ENCODE results near the gene CASTOR1. TPM values are rescaled to one million over a fixed set of nuclear protein-coding genes. Genes with fewer than 3 reads are reported as not detected.
A peak's percentile ranks its signal among the peaks of the same experiment; 100 is the strongest.

Gene CASTOR1
- total and polyA plus RNA-seq, 7 donors = 5.3 to 15.0 (median 9.2) TPM; not detected in 1

DNA sequence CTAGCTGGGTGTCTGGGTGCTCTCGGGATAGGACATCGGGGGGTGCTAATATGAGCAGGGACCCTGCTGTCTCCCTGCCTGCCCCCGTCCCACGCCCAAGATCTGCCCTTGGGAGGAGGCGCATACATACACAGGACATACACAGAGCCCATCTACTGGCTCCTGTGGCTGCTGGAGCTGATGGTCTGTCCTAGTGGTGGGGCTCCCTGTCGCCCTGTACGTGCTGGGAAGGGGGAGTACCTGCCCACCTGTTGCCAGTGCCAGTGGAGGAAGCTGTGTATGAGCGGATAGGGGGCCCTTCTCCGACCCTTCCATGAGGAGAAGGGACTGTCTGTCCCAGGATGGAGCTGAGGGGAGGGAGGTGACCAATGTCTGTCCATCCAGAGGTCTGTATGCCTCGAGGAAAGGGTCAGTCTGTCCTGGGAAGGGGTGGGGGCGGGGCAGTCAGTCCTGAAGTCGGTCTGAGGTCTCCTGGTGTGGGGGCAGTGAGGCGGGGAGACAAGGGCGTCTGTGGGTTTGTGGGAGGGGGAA, 36.5 kb upstream of the CASTOR1 start:
- no peak for DNase-seq
- intact Hi-C loops (cut with DNase I) = loop anchor here (1.0 to 2.0 kb wide), 3 partner anchors 31 to 61 kb away; partner anchors contain the start of genes CCDC157, RNF215 and SF3A1

DNA sequence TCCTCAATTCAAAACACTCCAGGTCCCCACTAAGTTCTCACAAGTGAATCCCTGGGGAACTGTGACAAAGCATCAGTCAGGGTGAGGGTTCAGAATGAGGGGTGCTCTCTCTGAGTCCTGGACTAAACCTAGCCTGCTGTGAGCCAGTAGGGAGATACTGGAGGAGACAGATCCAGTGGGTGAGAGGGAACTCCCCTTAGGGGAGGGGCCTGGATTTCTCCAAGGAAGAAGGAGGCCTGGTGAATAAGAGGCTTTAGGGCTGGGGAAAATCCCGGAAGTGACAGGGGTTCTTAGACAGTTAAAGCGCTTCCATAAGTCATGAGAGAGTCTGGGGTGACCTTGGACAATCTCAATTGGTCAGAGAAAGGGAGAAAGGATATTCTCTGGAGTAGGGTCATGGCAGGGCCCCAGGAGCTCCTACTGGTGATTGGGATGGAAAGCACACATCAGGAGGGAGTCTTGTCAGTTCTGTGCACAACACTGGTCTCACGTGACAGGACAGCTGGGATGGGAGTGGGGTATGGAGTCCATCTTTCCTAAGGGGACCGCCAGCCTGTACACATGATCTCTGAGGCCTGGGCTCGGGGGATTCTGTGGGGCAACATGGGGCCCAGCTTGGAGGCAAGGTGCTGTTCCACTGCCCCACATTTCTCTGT, 35.9 kb upstream of the CASTOR1 start:
- peak overlapping the region; percentile 91 to 98 (median 92) for H3K27ac ChIP-seq
- intact Hi-C loops (cut with DNase I) = loop anchor here (2.0 kb wide), 1 partner anchor 62 kb away; the partner anchor contains the start of gene RNF215

More for the DNA sequence above, 36.5 kb upstream of the CASTOR1 start:
- WGBS, 2 donors = 27 to 39% methylated on average over 14 of the region's 14 CpGs
- Histone ChIP-seq H3K27me3 (no peaks in the 10 kb centered on the region), H3K27ac (peak overlapping the region; percentile 91 to 98 (median 92)), H3K9me3 (no peaks in the 10 kb centered on the region), H3K36me3 (peaks cover 0 to 12% (median 0%) of the 10 kb centered on the region in 4 donors), H3K4me1 (peaks cover 0 to 59% (median 54%) of the 10 kb centered on the region in 4 donors), H3K4me3 (peak overlapping the region; percentile 83 to 100 (median 96))
- TF ChIP-seq POLR2A (IDR thresholded peaks at IDR 0.05) (no peak), EP300 (IDR thresholded peaks at IDR 0.05) (no peak), POLR2AphosphoS5 (IDR thresholded peaks at IDR 0.05) (no peak)
- TF ChIP-seq, protein P1, sequence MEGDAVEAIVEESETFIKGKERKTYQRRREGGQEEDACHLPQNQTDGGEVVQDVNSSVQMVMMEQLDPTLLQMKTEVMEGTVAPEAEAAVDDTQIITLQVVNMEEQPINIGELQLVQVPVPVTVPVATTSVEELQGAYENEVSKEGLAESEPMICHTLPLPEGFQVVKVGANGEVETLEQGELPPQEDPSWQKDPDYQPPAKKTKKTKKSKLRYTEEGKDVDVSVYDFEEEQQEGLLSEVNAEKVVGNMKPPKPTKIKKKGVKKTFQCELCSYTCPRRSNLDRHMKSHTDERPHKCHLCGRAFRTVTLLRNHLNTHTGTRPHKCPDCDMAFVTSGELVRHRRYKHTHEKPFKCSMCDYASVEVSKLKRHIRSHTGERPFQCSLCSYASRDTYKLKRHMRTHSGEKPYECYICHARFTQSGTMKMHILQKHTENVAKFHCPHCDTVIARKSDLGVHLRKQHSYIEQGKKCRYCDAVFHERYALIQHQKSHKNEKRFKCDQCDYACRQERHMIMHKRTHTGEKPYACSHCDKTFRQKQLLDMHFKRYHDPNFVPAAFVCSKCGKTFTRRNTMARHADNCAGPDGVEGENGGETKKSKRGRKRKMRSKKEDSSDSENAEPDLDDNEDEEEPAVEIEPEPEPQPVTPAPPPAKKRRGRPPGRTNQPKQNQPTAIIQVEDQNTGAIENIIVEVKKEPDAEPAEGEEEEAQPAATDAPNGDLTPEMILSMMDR (IDR thresholded peaks at IDR 0.05) = no peak

DNA sequence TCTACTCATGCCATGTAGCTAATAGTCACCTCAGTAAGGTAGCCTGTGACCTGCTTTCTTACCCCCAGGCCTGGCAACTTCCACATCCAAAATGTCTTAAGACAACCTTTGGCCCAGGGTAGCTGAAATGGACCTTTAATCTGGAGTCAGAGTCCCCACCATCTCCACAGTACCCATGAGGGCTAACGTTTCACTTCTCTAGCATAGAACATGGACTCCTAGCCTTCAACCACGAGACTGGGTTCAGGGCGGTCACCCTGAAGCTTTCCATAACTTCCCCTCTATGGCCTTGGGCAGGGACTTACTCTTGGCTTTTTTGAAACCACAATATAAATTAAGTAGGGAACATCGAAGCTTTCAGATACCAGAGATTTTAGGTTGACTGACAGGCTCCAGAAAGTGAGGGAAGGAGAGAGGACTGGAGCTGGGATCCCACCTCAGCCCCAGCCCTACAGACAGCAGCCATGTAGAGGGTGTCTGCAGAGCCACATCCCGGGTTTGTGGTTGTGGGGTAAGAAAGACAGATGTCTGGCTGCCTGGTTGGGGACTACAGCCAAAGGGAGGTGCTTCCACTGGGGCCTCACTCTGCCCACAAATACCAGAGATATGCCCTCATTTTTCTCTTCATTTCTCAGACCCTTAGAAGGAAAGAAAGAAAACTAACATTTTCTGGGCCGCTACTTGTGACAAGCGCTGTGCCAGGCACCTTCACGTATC, 34.9 kb upstream of the CASTOR1 start:
- Histone ChIP-seq H3K9me3 (no peaks in the 10 kb centered on the region), H3K27ac (peak overlapping the region; percentile 91 to 98 (median 92)), H3K36me3 (peaks cover 0 to 12% (median 0%) of the 10 kb centered on the region in 4 donors), H3K4me1 (peaks cover 0 to 75% (median 64%) of the 10 kb centered on the region in 4 donors), H3K4me3 (peak overlapping the region in 3 of 4 donors; percentile 4 to 100 (median 93)), H3K27me3 (no peaks in the 10 kb centered on the region)
- TF ChIP-seq EP300 (IDR thresholded peaks at IDR 0.05) (no peak), POLR2AphosphoS5 (IDR thresholded peaks at IDR 0.05) (no peak)
- DNase-seq = no peak
- 47 to 72% methylated on average over 8 of the region's 8 CpGs for WGBS, 2 donors
- intact Hi-C loops (cut with DNase I) = loop anchor here (2.0 kb wide), 1 partner anchor 63 kb away; the partner anchor contains the start of gene RNF215

More for the DNA sequence above, 35.9 kb upstream of the CASTOR1 start:
- H3K4me1 ChIP-seq = peaks cover 0 to 65% (median 58%) of the 10 kb centered on the region in 4 donors
- peak overlapping the region; percentile 83 to 100 (median 96) for H3K4me3 ChIP-seq
- H3K9me3 ChIP-seq = no peaks in the 10 kb centered on the region
- no peaks in the 10 kb centered on the region for H3K27me3 ChIP-seq
- DNase-seq = peak; percentile 83
- TF ChIP-seq POLR2AphosphoS5 (IDR thresholded peaks at IDR 0.05) (peak in 3 of 4 donors; percentile 45 to 53 (median 50)), EP300 (IDR thresholded peaks at IDR 0.05) (no peak), POLR2A (IDR thresholded peaks at IDR 0.05) (no peak)
- TF ChIP-seq, protein P1 (IDR thresholded peaks at IDR 0.05) = no peak
- H3K36me3 ChIP-seq = peaks cover 0 to 13% (median 0%) of the 10 kb centered on the region in 4 donors
- 34 to 58% methylated on average over 5 of the region's 5 CpGs for WGBS, 2 donors

DNA sequence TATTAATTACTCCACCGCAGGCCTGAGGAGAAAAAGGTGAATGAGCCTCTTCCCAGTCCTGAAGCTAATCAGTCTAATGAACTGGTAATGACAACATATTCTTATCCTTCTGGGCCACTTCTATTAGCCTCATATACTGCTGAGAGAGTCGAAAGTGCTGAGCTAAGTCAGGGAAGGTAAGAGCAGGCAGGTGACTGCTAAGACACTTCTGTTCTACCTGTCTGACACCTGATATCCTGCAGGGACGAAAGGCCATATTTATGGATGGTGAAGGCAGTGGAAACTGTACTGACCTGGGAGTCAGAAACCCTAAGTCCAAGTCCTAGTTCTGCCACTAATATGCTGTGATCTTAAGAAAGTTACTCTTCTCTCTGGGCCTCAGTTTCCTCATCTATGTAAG, 33.9 kb upstream of the CASTOR1 start:
- Histone ChIP-seq H3K27ac (peak overlapping the region in 2 of 4 donors; percentile 93 to 98), H3K4me3 (no peak overlapping the region), H3K4me1 (peaks cover 0 to 83% (median 69%) of the 10 kb centered on the region in 4 donors), H3K36me3 (peaks cover 0 to 12% (median 0%) of the 10 kb centered on the region in 4 donors), H3K9me3 (no peaks in the 10 kb centered on the region), H3K27me3 (no peaks in the 10 kb centered on the region)
- intact Hi-C loops (cut with DNase I) = no loop called here
- no peak for DNase-seq
- no peak for TF ChIP-seq EP300 (IDR thresholded peaks at IDR 0.05)
- no peak for TF ChIP-seq POLR2A (IDR thresholded peaks at IDR 0.05)
- TF ChIP-seq POLR2AphosphoS5 (IDR thresholded peaks at IDR 0.05) = no peak
- TF ChIP-seq, protein P1 (IDR thresholded peaks at IDR 0.05) = no peak
- WGBS, 2 donors = 98% methylated on average over 3 of the region's 3 CpGs

Data from sigmoid colon (tissue), 7 donors.